Small intestine (tissue), 7 donors: ENCODE measurements around the gene RHBDF1. TPM values are rescaled to one million over a fixed set of nuclear protein-coding genes. Genes with fewer than 3 reads are reported as not detected.
"Not testable (repeated sequence)": the region's sequence is repeated elsewhere in the genome, so short reads cannot be mapped to it uniquely, and the experiment has no call there.

Experiments used
- DNase-seq, 2 donors: peaks; one replicate each; pipeline versions ENCODE4 v3.0.0 to v3.0.0-alpha.2; 2013
- FAIRE-seq: peaks from 2 replicates; lab custom pipeline; 2012; peaks lifted over from hg19 to GRCh38; lab: Jason Lieb, UNC
- H3K27ac ChIP-seq, 3 donors: one replicate each; pipeline ENCODE4 v1.5.1; 2013; ENCODE audit warnings: low read length in 2 of 3, mild to moderate bottlenecking in 2 of 3, control low read depth in 1 of 3, inconsistent platforms in 1 of 3, low read depth in 1 of 3, moderate library complexity in 1 of 3
- H3K27me3 ChIP-seq, 3 donors: one replicate each; pipeline ENCODE4 v1.6.1; 2013; ENCODE audit warnings: low read length in 3 of 3, inconsistent platforms in 1 of 3; ENCODE audit not compliant: control insufficient read depth in 3 of 3, insufficient read depth in 3 of 3
- H3K36me3 ChIP-seq, 3 donors: one replicate each; pipeline ENCODE4 v1.6.1; 2013; ENCODE audit warnings: low read length in 3 of 3, inconsistent platforms in 1 of 3, low read depth in 1 of 3, mild to moderate bottlenecking in 1 of 3, moderate library complexity in 1 of 3; ENCODE audit not compliant: control insufficient read depth in 3 of 3, insufficient read depth in 2 of 3
- H3K4me1 ChIP-seq, 3 donors: one replicate each; pipeline ENCODE4 v1.6.1; 2013; ENCODE audit warnings: low read length in 2 of 3, inconsistent platforms in 1 of 3, low read depth in 1 of 3, mild to moderate bottlenecking in 1 of 3, moderate library complexity in 1 of 3; ENCODE audit not compliant: control insufficient read depth in 3 of 3, insufficient read depth in 2 of 3
- H3K4me3 ChIP-seq, 3 donors: one replicate each; pipeline ENCODE4 v1.5.1; 2013; ENCODE audit warnings: low read length in 3 of 3, control low read depth in 1 of 3, inconsistent platforms in 1 of 3, low read depth in 1 of 3, mild to moderate bottlenecking in 1 of 3, moderate library complexity in 1 of 3
- H3K9me3 ChIP-seq, 2 donors: one replicate each; pipeline ENCODE4 v1.6.1; 2013; ENCODE audit warnings: low read depth in 1 of 2, low read length in 1 of 2; ENCODE audit not compliant: control insufficient read depth in 2 of 2, insufficient read depth in 1 of 2
- WGBS, 3 donors: extraction: QIAGEN DNeasy Blood & Tissue Kit; methylation state at CpG; one replicate each; pipeline ENCODE4 v1.1.7; 2013; 5-methylcytosine and 5-hydroxymethylcytosine counted together
- polyA plus RNA-seq, 4 donors: library from polyadenylated mRNA; stranded (reverse) in 3 of 4; unstranded in 1 of 4; fragments of 200-250 nt in 3 of 4; fragments of 120-200 nt in 1 of 4; gene quantifications; one replicate each; pipeline versions ENCODE4 v1.2.1 to v1.2.3, GENCODE V29; 2013
- donor health status: healthy with polysubstance abuse.
- donor health status: control.
- donor health status: control.
- donor health status: Bipolar disorder and iron deficiency.
- donor health status: healthy.

Gene RHBDF1
- polyA plus RNA-seq, 4 donors, result 10.1 to 28.6 (median 17.2) TPM

- no peak for FAIRE-seq
- no peak overlapping the region for H3K27ac ChIP-seq
- 81 to 93% (median 91%) methylated on average over 11 of the region's 11 CpGs for WGBS, 3 donors
- H3K36me3 ChIP-seq, result peaks cover 0 to 5% (median 0%) of the 10 kb centered on the region in 3 donors
- no peak overlapping the region for H3K4me3 ChIP-seq
- no peaks in the 10 kb centered on the region for H3K27me3 ChIP-seq
- no peaks in the 10 kb centered on the region for H3K9me3 ChIP-seq
- no peak for DNase-seq
- H3K4me1 ChIP-seq, result peaks cover 0 to 5% (median 0%) of the 10 kb centered on the region in 3 donors
These were observed 36.6 kb downstream of the RHBDF1 start for GRCh38 chr16:35678-36305.

- Histone ChIP-seq H3K36me3 (peaks cover 0 to 5% (median 0%) of the 10 kb centered on the region in 3 donors), H3K9me3 (no peaks in the 10 kb centered on the region), H3K27me3 (no peaks in the 10 kb centered on the region), H3K4me3 (no peak overlapping the region), H3K4me1 (peaks cover 0 to 5% (median 0%) of the 10 kb centered on the region in 3 donors), H3K27ac (no peak overlapping the region)
- FAIRE-seq, result no peak
- WGBS, 3 donors, result 72 to 85% (median 79%) methylated on average over 17 of the region's 17 CpGs
- no peak for DNase-seq
These were observed 37.3 kb downstream of the RHBDF1 start for GRCh38 chr16:35011-35677.

GRCh38 chr16:34648-34987 is 37.8 kb downstream of the RHBDF1 start:
- DNase-seq (no peak), FAIRE-seq (no peak)
- Histone ChIP-seq H3K4me1 (peaks cover 0 to 5% (median 0%) of the 10 kb centered on the region in 3 donors), H3K4me3 (no peak overlapping the region), H3K36me3 (peaks cover 0 to 5% (median 0%) of the 10 kb centered on the region in 3 donors), H3K9me3 (no peaks in the 10 kb centered on the region), H3K27me3 (no peaks in the 10 kb centered on the region), H3K27ac (no peak overlapping the region)
- 39 to 74% (median 54%) methylated on average over 6 of the region's 6 CpGs for WGBS, 3 donors

GRCh38 chr16:33877-34647 is 38.4 kb downstream of the RHBDF1 start:
- Histone ChIP-seq H3K4me3 (no peak overlapping the region), H3K36me3 (peaks cover 0 to 5% (median 0%) of the 10 kb centered on the region in 3 donors), H3K9me3 (no peaks in the 10 kb centered on the region), H3K4me1 (peaks cover 0 to 2% (median 0%) of the 10 kb centered on the region in 3 donors), H3K27me3 (no peaks in the 10 kb centered on the region), H3K27ac (no peak overlapping the region)
- DNase-seq, result no peak
- no peak for FAIRE-seq
- WGBS, 3 donors, result 81 to 88% (median 82%) methylated on average over 21 of the region's 21 CpGs

GRCh38 chr16:33154-33876 is 39.1 kb downstream of the RHBDF1 start:
- H3K27ac ChIP-seq, H3K36me3 ChIP-seq, H3K9me3 ChIP-seq, FAIRE-seq, H3K4me1 ChIP-seq, H3K27me3 ChIP-seq, DNase-seq, H3K4me3 ChIP-seq: not testable (repeated sequence)
- WGBS, 3 donors, result 80 to 88% (median 82%) methylated on average over 4 to 5 of the region's 8 CpGs

GRCh38 chr16:30627-31026 is 41.8 kb downstream of the RHBDF1 start:
- DNase-seq, H3K27ac ChIP-seq, H3K9me3 ChIP-seq, H3K36me3 ChIP-seq, H3K4me3 ChIP-seq, H3K27me3 ChIP-seq, H3K4me1 ChIP-seq, FAIRE-seq: not testable (repeated sequence)
- 27 to 75% (median 68%) methylated on average over 1 to 4 of the region's 7 CpGs for WGBS, 3 donors

GRCh38 chr16:25926-26348 is 46.5 kb downstream of the RHBDF1 start:
- H3K4me3 ChIP-seq, FAIRE-seq, H3K27ac ChIP-seq, H3K27me3 ChIP-seq, H3K4me1 ChIP-seq, DNase-seq, H3K36me3 ChIP-seq, H3K9me3 ChIP-seq: not testable (repeated sequence)
- 32 to 50% (median 45%) methylated on average over 2 of the region's 5 CpGs for WGBS, 3 donors

GRCh38 chr16:24151-24550 is 48.3 kb downstream of the RHBDF1 start:
- H3K27ac ChIP-seq, H3K36me3 ChIP-seq, H3K27me3 ChIP-seq, H3K4me3 ChIP-seq, H3K4me1 ChIP-seq, DNase-seq, H3K9me3 ChIP-seq, FAIRE-seq: not testable (repeated sequence)
- WGBS, 3 donors, result 87 to 92% (median 87%) methylated on average over 11 to 17 of the region's 22 CpGs
